DMS 273 (cell line): ENCODE results near the gene DSC1.
"Not testable (repeated sequence)": the region's sequence is repeated elsewhere in the genome, so short reads cannot be mapped to it uniquely, and the experiment has no call there.

Experiments
- DNase-seq: peaks from one replicate; lab custom pipeline; 2025; ENCODE audit not compliant: unreplicated experiment; lab: John Stamatoyannopoulos, UW

DSC1 gene

DNA sequence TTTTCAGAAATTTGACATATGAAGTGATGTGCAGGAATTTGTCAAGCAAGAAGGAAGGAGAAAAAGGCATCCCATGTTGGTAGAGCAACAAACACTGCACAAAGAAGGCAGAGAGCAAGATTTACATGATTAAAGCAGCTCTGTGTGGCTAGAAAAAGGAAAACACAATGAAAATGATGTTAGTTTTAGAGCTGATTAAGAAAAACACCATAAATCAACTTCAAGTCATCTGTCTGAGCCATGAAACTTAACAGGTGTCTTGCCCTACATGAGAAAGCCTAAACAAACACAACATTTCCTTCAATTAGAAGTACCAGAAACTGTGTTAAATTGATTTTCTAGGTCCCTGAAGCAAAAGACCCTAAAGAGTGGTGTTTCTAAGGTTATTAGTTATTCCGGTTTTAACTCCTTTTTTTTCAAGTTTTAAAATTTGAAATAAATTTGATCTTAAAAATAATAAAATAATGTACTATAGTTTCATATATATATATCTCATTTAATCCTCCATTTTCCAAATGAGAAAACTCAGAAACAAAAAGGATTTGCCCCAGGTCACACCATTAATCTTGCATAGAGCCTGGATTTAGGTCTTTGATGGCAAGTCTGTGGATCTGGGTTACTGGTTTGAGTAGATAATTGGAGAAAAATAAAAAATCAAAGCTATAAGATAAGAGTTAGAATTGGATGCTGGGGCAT is 8.6 kb upstream of the DSC1 start:
- no peak for DNase-seq

- no peak for DNase-seq
These were observed 7.7 kb upstream of the DSC1 start for GRCh38 chr18:31170335-31170734.

DNA sequence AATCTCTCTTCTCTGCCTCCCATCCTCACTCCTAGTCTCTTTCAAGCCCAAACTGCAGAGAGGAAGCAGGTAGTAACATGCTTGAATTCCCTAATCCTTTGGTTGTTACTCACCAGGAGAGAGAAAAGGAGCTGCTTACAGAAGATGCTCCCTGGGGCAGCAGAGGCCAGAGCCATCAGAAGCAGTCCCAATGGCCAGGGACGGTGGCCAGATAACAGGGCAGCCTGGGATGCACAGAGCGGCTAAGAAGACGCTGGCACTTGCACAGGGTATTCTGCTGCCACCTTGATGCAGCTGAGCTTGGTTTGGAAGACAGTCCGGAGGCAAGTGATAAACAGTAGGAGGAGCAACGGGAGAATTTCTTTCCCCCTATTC is 250 bp downstream of the DSC1 start:
- no peak for DNase-seq

DNA sequence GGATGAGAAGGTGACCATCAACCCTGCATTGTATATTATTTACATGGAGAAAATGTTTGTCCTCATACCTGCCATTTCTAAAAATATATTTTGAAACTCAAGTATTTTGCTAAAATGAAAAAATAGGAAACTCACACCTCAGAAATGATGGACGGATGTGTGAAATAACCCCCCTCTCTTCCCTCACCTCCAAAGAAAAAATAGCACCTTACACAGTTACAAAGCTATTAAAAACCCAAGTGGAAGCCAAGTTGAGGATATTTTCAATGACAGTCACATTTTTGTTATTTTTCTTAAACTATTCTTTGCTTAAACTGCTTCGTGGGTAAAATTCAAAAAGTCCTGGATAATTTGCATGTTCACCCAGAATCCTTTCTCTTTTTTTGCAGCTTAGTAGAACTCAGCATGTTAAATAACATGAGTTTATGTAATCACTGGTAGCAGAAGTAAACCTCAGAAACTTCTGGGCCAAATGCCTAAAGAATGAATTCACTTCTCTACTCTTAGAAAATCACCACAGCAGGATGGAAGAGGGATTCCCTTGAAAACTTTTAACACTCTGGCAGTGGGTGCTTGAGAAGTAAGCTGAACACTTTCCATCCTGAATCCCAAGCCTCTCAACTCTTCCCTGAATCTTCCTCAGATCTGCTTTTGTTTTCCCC is 768 bp downstream of the DSC1 start:
- DNase-seq = no peak

DNA sequence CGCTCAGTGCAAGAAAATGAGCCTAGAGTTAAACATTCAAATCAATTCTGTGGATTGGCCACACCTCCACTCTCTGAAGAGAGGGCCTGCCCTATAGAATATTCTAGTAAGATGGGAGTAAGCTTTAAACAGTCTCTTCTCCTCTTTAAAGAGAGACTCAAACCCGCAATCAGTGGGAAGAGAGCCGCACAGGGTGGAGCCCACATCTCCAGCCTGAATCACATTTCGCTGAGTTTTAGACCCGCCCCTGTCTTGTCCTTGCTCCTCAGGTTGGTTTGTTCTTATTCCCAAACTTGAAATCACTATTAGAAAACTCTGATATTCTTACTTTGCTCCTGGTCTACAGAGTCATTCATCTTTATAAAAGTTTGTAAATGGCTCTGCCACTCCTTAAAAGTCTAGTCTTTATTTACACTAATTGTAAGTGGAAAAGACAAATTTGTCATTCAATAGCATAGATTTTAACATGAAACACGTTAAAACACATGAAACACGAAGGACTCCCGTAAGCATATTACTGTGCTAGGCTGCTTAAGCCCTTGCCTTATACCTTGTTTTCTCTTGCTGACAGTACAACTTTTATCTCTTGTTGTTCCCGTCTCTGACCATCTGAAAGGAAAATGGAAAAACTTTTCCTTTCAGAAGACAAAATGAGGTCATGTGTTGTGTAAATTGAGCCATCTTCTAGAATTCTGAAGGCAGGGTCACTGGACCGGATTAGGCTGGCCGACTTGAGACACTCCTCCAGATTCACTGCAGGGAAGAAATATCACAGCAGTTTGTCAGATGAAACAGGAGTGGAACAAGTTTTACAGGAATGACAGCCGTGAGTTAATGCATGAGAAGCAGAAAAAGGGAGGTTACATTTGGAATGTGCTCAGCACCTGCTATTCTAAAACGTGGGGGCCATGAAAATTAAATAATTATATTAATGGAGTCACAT is 5.6 kb downstream of the DSC1 start:
- DNase-seq = no peak

GRCh38 chr18:31155498-31155897 is 7.2 kb downstream of the DSC1 start:
- DNase-seq = no peak

DNA sequence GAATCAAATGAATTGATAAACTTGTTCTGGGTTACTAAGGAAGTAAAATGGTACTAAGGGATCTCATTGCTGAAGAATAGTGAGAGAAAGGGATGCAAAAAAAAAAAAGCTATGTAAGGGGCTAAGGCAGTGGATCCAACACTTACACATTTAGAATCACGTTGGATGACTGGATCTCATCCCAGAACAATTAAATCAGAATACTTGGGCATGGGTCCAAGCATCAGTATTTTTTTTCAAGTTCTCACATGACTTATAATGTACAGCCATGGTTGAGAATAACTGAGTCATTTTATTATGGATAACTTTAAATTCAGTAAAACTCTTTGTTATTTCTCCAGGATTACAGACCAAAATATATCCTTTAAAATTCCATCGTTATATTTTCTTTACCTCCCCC is 8.5 kb downstream of the DSC1 start:
- DNase-seq = no peak

- DNase-seq = no peak
These were observed 13.3 kb downstream of the DSC1 start for GRCh38 chr18:31149351-31149750.

DNA sequence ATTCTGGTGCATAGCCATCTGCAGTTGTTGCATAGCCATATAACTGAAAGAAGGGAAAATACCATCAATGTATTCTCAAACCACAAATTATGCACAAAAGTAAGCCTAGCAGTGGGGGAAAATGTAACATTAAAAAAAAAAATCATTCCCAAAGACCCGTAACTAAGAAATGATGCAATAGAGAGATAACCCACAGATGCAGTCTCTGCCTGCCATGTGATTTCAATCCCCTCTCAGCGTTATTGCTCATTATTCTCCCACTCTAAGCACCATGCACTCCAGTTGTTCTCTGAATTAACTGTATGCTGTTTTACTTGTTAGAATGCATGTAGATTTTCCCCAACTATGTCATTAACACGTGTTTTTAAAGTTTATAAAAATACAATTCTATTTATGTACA is 14.1 kb downstream of the DSC1 start:
- no peak for DNase-seq

GRCh38 chr18:31146809-31147208 is 15.8 kb downstream of the DSC1 start:
- DNase-seq = no peak

GRCh38 chr18:31143025-31143424 is 19.6 kb downstream of the DSC1 start:
- DNase-seq = no peak

DNA sequence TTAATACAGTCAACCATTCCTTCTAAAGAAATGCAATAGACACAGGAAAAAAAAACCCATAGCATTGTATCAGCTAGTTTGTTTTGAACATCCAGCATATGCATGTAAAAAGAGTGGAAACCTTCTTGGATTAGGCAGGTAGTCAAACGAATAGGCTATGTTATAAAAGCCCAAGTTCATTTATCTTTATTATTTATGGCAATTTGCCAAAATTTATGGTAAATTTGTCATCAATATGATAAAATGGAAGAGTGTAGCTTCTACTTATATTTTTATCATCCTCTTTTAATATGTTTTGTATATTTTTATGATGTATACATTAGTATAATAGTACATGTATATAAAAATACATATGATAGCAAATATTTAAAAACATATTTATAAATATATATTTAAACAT is 23.9 kb downstream of the DSC1 start:
- DNase-seq = no peak

DNA sequence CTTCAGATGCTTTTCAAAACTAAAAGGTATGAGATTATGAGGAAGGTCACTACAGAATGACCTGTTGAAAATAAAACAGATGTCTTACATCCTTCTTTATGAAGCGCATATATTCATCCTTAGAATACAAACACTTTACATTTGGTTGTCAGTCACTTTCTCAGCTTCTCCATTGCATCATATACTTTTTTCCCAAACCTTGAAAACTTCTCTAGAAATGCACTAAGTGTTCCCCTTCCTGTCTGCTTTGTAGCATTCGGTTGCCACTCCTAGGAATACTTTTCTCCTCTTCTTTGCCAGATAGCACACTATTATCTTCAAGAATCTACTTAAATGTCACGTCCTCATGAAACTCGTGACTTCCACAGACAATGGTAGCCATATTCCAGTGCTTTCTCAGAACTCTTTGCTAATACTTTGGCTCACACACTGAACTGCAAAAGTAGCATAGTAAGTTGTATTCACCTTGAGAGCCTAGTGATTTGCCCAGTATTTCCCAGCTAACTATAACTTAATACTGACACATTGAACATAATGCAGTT is 27.6 kb downstream of the DSC1 start:
- DNase-seq = no peak

DNA sequence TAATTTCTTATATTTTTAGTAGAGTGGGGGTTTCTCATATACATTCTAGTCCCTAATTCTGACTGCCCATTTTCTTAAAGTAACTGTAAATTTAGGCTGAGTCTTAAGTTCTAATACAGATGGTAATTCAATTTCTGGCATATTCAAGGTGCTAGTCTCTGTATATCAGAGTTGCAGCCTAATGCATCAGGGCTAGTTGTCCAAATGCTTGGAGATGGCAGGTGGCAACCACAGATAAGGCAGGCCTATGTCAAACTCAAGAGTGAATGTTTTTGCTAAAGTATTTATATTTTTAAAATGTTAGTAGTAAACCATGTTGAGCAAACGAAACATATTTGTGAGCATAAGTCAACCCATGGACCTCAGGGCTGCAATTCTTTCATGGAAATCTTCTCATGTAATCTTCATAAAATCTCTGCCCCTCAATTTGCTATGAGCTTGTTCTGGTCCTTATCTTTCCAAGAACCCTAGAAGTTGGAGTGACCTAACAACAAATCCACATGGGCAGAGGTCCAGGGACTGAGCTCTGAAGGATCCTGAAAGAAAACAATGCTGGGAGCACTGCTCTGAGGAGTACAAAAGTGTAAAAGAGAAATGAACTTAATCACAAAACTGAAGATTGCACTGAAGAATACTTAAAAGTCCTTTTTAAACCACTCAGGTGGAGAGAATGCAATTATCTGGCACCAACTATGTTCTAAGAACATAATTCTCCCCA is 33.1 kb downstream of the DSC1 start:
- DNase-seq = no peak

GRCh38 chr18:31125878-31126277 is 36.8 kb downstream of the DSC1 start:
- no peak for DNase-seq

GRCh38 chr18:31123125-31123524 is 39.5 kb downstream of the DSC1 start:
- DNase-seq = not testable (repeated sequence)

- no peak for DNase-seq
These were observed 42.1 kb downstream of the DSC1 start for GRCh38 chr18:31120594-31120993.

GRCh38 chr18:31116853-31117595 is 45.6 kb downstream of the DSC1 start:
- no peak for DNase-seq

DNA sequence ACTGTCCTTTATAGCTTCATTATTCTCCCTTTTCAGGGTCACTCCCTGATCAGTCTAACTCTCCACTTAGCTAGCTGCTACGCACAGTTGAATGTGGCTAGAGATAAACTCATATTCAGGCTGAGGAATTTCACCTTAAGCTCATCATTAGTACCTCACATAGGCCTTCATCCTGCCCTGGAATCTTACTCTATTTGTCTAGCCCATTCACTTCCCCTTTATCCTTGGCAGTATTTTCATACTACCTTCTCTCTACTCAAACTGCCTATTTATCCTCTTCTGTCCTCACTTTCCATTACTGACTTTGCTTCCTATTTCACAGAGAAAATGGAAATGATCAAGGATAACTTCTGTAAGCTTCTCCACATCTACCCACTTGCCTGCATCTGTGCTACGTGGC is 49.9 kb downstream of the DSC1 start:
- DNase-seq = no peak

- DNase-seq = no peak
These were observed 56.9 kb downstream of the DSC1 start for GRCh38 chr18:31105733-31106132.
